Measurements from ENCODE around the gene LRCOL1. TPM values are rescaled to one million over a fixed set of nuclear protein-coding genes. Genes with fewer than 3 reads are reported as not detected.

The LRCOL1 gene
- total RNA-seq, 1 experiment from 2014 or later: not detected

- no peak for ATAC-seq
- TF ChIP-seq CTCF (IDR thresholded peaks at IDR 0.05) (no peak), TCF7L2 (IDR thresholded peaks at IDR 0.05; ENCODE audit: low read depth, low read length) (no peak), SIN3A (IDR thresholded peaks at IDR 0.05; ENCODE audit: borderline replicate concordance, insufficient read depth, low read depth, low read length) (no peak), REST (IDR thresholded peaks at IDR 0.05; ENCODE audit: insufficient read depth in 1 of 2, low read depth in 2 of 2, low read length in 1 of 2) (no peak), POLR2AphosphoS5 (IDR thresholded peaks at IDR 0.05; ENCODE audit: low read depth, low read length) (no peak)
- intact Hi-C loops (cut with micrococcal nuclease; ENCODE audit: unreplicated experiment) (no loop called here), in situ Hi-C loops (cut with HindIII; ENCODE audit: low pct_unique_long_range_greater_than_20kb, low sequenced_read_pairs) (no loop called here)
- no peak for DNase-seq (ENCODE audit: low read depth, low spot score)
- H3K4me3 ChIP-seq (ENCODE audit: low read depth in 2 of 2, low read length in 2 of 2): no peak overlapping the region
- ChIA-PET CTCF (no interaction called here), POLR2A (no interaction called here)
- H3K4me1 ChIP-seq (ENCODE audit: control insufficient read depth, insufficient read depth, low read length): peaks cover 10% of the 10 kb centered on the region
- no peaks in the 10 kb centered on the region for H3K9me3 ChIP-seq (ENCODE audit: control insufficient read depth, insufficient read depth, low read depth, low read length)
- no TSS peak for BruUV-seq (replicated peaks)
- peaks cover 6% of the 10 kb centered on the region; the same call in 1 of the 2 replicates for H3K27me3 ChIP-seq (ENCODE audit: control insufficient read depth, insufficient read depth, low read length)
- H3K27ac ChIP-seq (ENCODE audit: low read length): no peak overlapping the region
- H3K36me3 ChIP-seq (ENCODE audit: control insufficient read depth, insufficient read depth, low read length): no peaks in the 10 kb centered on the region
These were observed 8.6 kb upstream of the LRCOL1 start for GRCh38 chr12:132619071-132619385.

- peaks cover 10% of the 10 kb centered on the region for H3K4me1 ChIP-seq (ENCODE audit: control insufficient read depth, insufficient read depth, low read length)
- H3K27ac ChIP-seq (ENCODE audit: low read length): no peak within 1 kb of the TSS
- intact Hi-C loops (cut with micrococcal nuclease; ENCODE audit: unreplicated experiment) (no loop called here), in situ Hi-C loops (cut with HindIII; ENCODE audit: low pct_unique_long_range_greater_than_20kb, low sequenced_read_pairs) (no loop called here)
- TF ChIP-seq POLR2AphosphoS5 (IDR thresholded peaks at IDR 0.05; ENCODE audit: low read depth, low read length) (no peak), SIN3A (IDR thresholded peaks at IDR 0.05; ENCODE audit: borderline replicate concordance, insufficient read depth, low read depth, low read length) (no peak), REST (IDR thresholded peaks at IDR 0.05; ENCODE audit: insufficient read depth in 1 of 2, low read depth in 2 of 2, low read length in 1 of 2) (no peak), TCF7L2 (IDR thresholded peaks at IDR 0.05; ENCODE audit: low read depth, low read length) (no peak), CTCF (IDR thresholded peaks at IDR 0.05) (no peak)
- no peaks in the 10 kb centered on the region for H3K36me3 ChIP-seq (ENCODE audit: control insufficient read depth, insufficient read depth, low read length)
- BruUV-seq (replicated peaks): no TSS peak
- H3K9me3 ChIP-seq (ENCODE audit: control insufficient read depth, insufficient read depth, low read depth, low read length): no peaks in the 10 kb centered on the region
- ATAC-seq (no peak), DNase-seq (ENCODE audit: low read depth, low spot score) (no peak)
- H3K4me3 ChIP-seq (ENCODE audit: low read depth in 2 of 2, low read length in 2 of 2): peak within 1 kb of the TSS; percentile 33 to 50
- POLR2A ChIA-PET: interaction anchor here (0.5 kb wide), 1 partner anchor 28 kb away, joined by 3 read pairs; no protein-coding TSS in a partner anchor
- peaks cover 6% of the 10 kb centered on the region; the same call in 1 of the 2 replicates for H3K27me3 ChIP-seq (ENCODE audit: control insufficient read depth, insufficient read depth, low read length)
- CTCF ChIA-PET: no interaction called here
These were observed 8.3 kb upstream of the LRCOL1 start, which contains the start of gene P2RX2 for GRCh38 chr12:132618683-132619043. P2RX2 (plus strand) TSS chr12:132618776; CDS start chr12:132618817, 41 bp downstream.

Data from Panc1 (cell line).